8988T (cell line): Measurements from ENCODE around the gene MLF2.
"Not testable (repeated sequence)": the region's sequence is repeated elsewhere in the genome, so short reads cannot be mapped to it uniquely, and the experiment has no call there.

Source experiments
- DNase-seq: peaks from one replicate; pipeline ENCODE4 v3.0.0; 2011

Gene MLF2

GRCh38 chr12:6725350-6725749 is 27.6 kb downstream of the MLF2 start:
- no peak for DNase-seq

GRCh38 chr12:6724409-6724797 is 28.5 kb downstream of the MLF2 start:
- DNase-seq = no peak

GRCh38 chr12:6723607-6724408 is 29.1 kb downstream of the MLF2 start, which contains the start of gene COPS7A:
TSS of gene COPS7A (plus strand) at chr12:6724046. CDS start at chr12:6724657, 611 bp downstream.
- peak; percentile 86 for DNase-seq

GRCh38 chr12:6722863-6723262 is 30.1 kb downstream of the MLF2 start:
- no peak for DNase-seq

- DNase-seq = no peak
Measured at GRCh38 chr12:6716874-6717437, 36.0 kb downstream of the MLF2 start.

- DNase-seq = not testable (repeated sequence)
Measured at GRCh38 chr12:6716031-6716873, 36.7 kb downstream of the MLF2 start.

GRCh38 chr12:6708960-6709394 is 44.0 kb downstream of the MLF2 start:
- no peak for DNase-seq

GRCh38 chr12:6708351-6708750 is 44.6 kb downstream of the MLF2 start:
- not testable (repeated sequence) for DNase-seq

- no peak for DNase-seq
Measured at GRCh38 chr12:6703631-6704030, 49.3 kb downstream of the MLF2 start.

- no peak for DNase-seq
Measured at GRCh38 chr12:6701078-6701768, 51.7 kb downstream of the MLF2 start.

- DNase-seq = no peak
Measured at GRCh38 chr12:6700646-6701051, 52.3 kb downstream of the MLF2 start, which contains the start of gene PIANP. TSS of gene PIANP (minus strand) at chr12:6700815. CDS start at chr12:6698061, 2,754 bp downstream.

- DNase-seq = no peak
Measured at GRCh38 chr12:6699989-6700645, 52.8 kb downstream of the MLF2 start.

GRCh38 chr12:6699259-6699988 is 53.5 kb downstream of the MLF2 start:
- DNase-seq = no peak

- no peak for DNase-seq
Measured at GRCh38 chr12:6698352-6699046, 54.4 kb downstream of the MLF2 start.
